HepG2 (cell line): ENCODE data around the gene CHRNA3. TPM values are rescaled to one million over a fixed set of nuclear protein-coding genes. Genes with fewer than 3 reads are reported as not detected.

Experiments
- ESRRA ChIP-seq: sonication (generic); formaldehyde crosslinking; IDR thresholded peaks from 2 replicates; pipeline ENCODE4 v1.5.1; 2020; ENCODE audit warnings: mild to moderate bottlenecking, low read depth, missing genetic modification reagents
- HES4 ChIP-seq: sonication (generic); formaldehyde crosslinking; IDR thresholded peaks from 2 replicates; pipeline ENCODE4 v1.9.0; 2021; ENCODE audit warnings: mild to moderate bottlenecking, missing genetic modification reagents, borderline replicate concordance
- JUNB ChIP-seq: sonication (generic); formaldehyde crosslinking; IDR thresholded peaks from 2 replicates; pipeline ENCODE4 v1.8.0; 2022; ENCODE audit warnings: missing genetic modification reagents, mild to moderate bottlenecking, borderline replicate concordance
- SP1 ChIP-seq, 2 experiments: fragments of 450-650 bp in 1 of 2; sonication (generic) in 1 of 2; formaldehyde crosslinking in 1 of 2; IDR thresholded peaks; 2 replicates each; pipeline versions ENCODE4 v1.4.0 to v1.6.1; 2016 to 2020; ENCODE audit warnings: missing genetic modification reagents in 1 of 2
- SP4 ChIP-seq: sonication (generic); formaldehyde crosslinking; IDR thresholded peaks from 2 replicates; pipeline ENCODE4 v1.8.1; 2023; ENCODE audit warnings: mild to moderate bottlenecking, missing genetic modification reagents
- SRF ChIP-seq: IDR thresholded peaks from 2 replicates; pipeline ENCODE4 v1.6.1; 2011; ENCODE audit warnings: mild to moderate bottlenecking, low read depth, low read length, moderate library complexity
- ZNF138 ChIP-seq: sonication (generic); formaldehyde crosslinking; IDR thresholded peaks from 2 replicates; pipeline ENCODE4 v1.5.0; 2020; ENCODE audit warnings: mild to moderate bottlenecking, low read depth, missing genetic modification reagents
- ZNF30 ChIP-seq: sonication (generic); formaldehyde crosslinking; IDR thresholded peaks from 2 replicates; pipeline ENCODE4 v1.5.0; 2020; ENCODE audit warnings: mild to moderate bottlenecking, missing genetic modification reagents
- ZNF720 ChIP-seq: sonication (generic); formaldehyde crosslinking; IDR thresholded peaks from 2 replicates; pipeline ENCODE4 v1.4.0; 2020; ENCODE audit warnings: missing genetic modification reagents
- polyA plus RNA-seq, 8 experiments: library from polyadenylated mRNA; depleted of rRNA in 3 of 8; stranded (reverse) in 7 of 8; unstranded in 1 of 8; fragments of >200 nt; fragmentation: Illumina TruSeq in 4 of 8; extraction: Trizol in 4 of 8; gene quantifications; 2 replicates each; pipeline versions ENCODE4 v1.2.1 to v1.2.3, GENCODE V29; 2011 to 2016; ENCODE audit warnings: low read depth in 4 of 8, missing spikeins in 1 of 8, mixed read lengths in 1 of 8; ENCODE audit not compliant: insufficient read depth in 1 of 8
- total RNA-seq, 5 experiments: library from RNA; depleted of rRNA; stranded (reverse); fragments of >200 nt; fragmentation: Illumina TruSeq; extraction: Trizol; gene quantifications; 2 replicates each; pipeline ENCODE4 v1.2.3, GENCODE V29; 2016; ENCODE audit warnings: low read depth in 1 of 5
- TF ChIP-seq, protein P1 (sequence below): sonication (generic); formaldehyde crosslinking; IDR thresholded peaks from 2 replicates; pipeline ENCODE4 v1.4.0; 2020; ENCODE audit warnings: missing genetic modification reagents, borderline replicate concordance
- TF ChIP-seq, protein P2 (sequence below): sonication (generic); formaldehyde crosslinking; IDR thresholded peaks from 2 replicates; pipeline ENCODE4 v1.8.0; 2022; ENCODE audit warnings: missing genetic modification reagents, low read depth, mild to moderate bottlenecking, borderline replicate concordance
- TF ChIP-seq, protein P3 (sequence below): sonication (generic); formaldehyde crosslinking; IDR thresholded peaks from 2 replicates; pipeline ENCODE4 v1.4.0; 2020; ENCODE audit warnings: missing genetic modification reagents, borderline replicate concordance
- TF ChIP-seq, protein P4 (sequence below): sonication (generic); formaldehyde crosslinking; IDR thresholded peaks from 2 replicates; pipeline ENCODE4 v1.4.0; 2020; ENCODE audit warnings: low read depth, missing genetic modification reagents
- TF ChIP-seq, protein P5 (sequence below): sonication (generic); formaldehyde crosslinking; IDR thresholded peaks from 2 replicates; pipeline ENCODE4 v1.4.0; 2020; ENCODE audit warnings: mild to moderate bottlenecking, missing genetic modification reagents

The CHRNA3 gene
- total and polyA plus RNA-seq, 2 of the 13 experiments (the other 11 are each of a cell fraction or from before 2014, with no cell fraction given) = not detected

DNA sequence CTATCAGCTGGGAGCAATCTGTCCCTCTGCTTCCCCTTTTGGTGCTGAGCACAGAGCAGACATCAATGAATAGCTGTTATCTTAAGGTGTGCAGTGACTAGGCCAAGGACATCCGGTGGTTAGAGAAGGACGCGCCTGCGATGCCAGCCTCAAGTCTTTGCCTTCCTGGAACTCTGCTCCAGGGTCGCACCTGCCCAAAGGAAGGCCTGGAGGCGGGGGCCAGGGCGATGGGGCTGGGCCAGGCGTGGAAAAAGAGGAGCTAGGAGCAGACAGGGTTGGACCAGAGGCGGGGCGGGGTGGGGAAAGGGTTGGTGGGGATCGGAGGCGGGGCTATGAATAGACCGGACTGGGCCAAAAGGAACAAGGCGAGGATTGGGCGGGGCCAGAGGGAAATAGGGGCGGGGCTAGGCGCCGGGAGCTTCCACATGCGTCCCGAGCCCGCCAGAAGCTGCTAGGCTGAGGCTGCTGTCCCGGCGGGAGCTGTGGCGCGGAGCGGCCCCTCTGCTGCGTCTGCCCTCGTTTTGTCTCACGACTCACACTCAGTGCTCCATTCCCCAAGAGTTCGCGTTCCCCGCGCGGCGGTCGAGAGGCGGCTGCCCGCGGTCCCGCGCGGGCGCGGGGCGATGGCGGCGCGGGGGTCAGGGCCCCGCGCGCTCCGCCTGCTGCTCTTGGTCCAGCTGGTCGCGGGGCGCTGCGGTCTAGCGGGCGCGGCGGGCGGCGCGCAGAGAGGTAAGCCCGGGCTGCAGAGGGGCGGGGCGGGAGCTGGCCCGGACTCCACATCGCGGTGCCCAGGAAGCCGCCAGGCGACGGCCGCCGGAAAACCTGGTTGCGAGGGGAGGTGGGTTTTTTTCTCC is 55.5 kb downstream of the CHRNA3 start, which contains the start of gene CHRNA5 (continued):
- TF ChIP-seq, protein P1, sequence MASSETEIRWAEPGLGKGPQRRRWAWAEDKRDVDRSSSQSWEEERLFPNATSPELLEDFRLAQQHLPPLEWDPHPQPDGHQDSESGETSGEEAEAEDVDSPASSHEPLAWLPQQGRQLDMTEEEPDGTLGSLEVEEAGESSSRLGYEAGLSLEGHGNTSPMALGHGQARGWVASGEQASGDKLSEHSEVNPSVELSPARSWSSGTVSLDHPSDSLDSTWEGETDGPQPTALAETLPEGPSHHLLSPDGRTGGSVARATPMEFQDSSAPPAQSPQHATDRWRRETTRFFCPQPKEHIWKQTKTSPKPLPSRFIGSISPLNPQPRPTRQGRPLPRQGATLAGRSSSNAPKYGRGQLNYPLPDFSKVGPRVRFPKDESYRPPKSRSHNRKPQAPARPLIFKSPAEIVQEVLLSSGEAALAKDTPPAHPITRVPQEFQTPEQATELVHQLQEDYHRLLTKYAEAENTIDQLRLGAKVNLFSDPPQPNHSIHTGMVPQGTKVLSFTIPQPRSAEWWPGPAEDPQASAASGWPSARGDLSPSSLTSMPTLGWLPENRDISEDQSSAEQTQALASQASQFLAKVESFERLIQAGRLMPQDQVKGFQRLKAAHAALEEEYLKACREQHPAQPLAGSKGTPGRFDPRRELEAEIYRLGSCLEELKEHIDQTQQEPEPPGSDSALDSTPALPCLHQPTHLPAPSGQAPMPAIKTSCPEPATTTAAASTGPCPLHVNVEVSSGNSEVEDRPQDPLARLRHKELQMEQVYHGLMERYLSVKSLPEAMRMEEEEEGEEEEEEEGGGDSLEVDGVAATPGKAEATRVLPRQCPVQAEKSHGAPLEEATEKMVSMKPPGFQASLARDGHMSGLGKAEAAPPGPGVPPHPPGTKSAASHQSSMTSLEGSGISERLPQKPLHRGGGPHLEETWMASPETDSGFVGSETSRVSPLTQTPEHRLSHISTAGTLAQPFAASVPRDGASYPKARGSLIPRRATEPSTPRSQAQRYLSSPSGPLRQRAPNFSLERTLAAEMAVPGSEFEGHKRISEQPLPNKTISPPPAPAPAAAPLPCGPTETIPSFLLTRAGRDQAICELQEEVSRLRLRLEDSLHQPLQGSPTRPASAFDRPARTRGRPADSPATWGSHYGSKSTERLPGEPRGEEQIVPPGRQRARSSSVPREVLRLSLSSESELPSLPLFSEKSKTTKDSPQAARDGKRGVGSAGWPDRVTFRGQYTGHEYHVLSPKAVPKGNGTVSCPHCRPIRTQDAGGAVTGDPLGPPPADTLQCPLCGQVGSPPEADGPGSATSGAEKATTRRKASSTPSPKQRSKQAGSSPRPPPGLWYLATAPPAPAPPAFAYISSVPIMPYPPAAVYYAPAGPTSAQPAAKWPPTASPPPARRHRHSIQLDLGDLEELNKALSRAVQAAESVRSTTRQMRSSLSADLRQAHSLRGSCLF (CRISPR knock-in tag) = no peak
- TF ChIP-seq SRF (no peak), ZNF30 (CRISPR knock-in tag) (no peak), SP4 (CRISPR knock-in tag) (peak; percentile 67; the same call in 1 of the 2 replicates), ZNF720 (CRISPR knock-in tag) (no peak), ZNF138 (no peak), SP1 (IDR thresholded peaks at IDR 0.05) (no peak), SP1 (CRISPR knock-in tag; IDR thresholded peaks at IDR 0.05) (peak; percentile 48; the same call in 1 of the 2 replicates), HES4 (no peak), JUNB (CRISPR knock-in tag) (no peak), ESRRA (no peak)
- TF ChIP-seq, protein P2, sequence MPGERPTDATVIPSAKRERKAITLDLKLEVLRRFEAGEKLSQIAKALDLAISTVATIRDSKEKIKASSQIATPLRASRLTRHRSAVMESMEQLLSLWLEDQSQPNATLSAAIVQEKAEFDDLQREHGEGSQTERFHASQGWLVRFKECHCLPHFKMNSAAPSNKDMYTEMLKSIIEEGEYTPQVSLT (CRISPR knock-in tag) = no peak
- TF ChIP-seq, protein P3, sequence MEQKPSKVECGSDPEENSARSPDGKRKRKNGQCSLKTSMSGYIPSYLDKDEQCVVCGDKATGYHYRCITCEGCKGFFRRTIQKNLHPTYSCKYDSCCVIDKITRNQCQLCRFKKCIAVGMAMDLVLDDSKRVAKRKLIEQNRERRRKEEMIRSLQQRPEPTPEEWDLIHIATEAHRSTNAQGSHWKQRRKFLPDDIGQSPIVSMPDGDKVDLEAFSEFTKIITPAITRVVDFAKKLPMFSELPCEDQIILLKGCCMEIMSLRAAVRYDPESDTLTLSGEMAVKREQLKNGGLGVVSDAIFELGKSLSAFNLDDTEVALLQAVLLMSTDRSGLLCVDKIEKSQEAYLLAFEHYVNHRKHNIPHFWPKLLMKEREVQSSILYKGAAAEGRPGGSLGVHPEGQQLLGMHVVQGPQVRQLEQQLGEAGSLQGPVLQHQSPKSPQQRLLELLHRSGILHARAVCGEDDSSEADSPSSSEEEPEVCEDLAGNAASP = no peak
- TF ChIP-seq, protein P4, sequence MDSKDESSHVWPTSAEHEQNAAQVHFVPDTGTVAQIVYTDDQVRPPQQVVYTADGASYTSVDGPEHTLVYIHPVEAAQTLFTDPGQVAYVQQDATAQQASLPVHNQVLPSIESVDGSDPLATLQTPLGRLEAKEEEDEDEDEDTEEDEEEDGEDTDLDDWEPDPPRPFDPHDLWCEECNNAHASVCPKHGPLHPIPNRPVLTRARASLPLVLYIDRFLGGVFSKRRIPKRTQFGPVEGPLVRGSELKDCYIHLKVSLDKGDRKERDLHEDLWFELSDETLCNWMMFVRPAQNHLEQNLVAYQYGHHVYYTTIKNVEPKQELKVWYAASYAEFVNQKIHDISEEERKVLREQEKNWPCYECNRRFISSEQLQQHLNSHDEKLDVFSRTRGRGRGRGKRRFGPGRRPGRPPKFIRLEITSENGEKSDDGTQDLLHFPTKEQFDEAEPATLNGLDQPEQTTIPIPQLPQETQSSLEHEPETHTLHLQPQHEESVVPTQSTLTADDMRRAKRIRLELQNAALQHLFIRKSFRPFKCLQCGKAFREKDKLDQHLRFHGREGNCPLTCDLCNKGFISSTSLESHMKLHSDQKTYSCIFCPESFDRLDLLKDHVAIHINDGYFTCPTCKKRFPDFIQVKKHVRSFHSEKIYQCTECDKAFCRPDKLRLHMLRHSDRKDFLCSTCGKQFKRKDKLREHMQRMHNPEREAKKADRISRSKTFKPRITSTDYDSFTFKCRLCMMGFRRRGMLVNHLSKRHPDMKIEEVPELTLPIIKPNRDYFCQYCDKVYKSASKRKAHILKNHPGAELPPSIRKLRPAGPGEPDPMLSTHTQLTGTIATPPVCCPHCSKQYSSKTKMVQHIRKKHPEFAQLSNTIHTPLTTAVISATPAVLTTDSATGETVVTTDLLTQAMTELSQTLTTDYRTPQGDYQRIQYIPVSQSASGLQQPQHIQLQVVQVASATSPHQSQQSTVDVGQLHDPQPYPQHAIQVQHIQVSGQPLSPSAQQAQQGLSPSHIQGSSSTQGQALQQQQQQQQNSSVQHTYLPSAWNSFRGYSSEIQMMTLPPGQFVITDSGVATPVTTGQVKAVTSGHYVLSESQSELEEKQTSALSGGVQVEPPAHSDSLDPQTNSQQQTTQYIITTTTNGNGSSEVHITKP (CRISPR knock-in tag) = no peak
- TF ChIP-seq, protein P5, sequence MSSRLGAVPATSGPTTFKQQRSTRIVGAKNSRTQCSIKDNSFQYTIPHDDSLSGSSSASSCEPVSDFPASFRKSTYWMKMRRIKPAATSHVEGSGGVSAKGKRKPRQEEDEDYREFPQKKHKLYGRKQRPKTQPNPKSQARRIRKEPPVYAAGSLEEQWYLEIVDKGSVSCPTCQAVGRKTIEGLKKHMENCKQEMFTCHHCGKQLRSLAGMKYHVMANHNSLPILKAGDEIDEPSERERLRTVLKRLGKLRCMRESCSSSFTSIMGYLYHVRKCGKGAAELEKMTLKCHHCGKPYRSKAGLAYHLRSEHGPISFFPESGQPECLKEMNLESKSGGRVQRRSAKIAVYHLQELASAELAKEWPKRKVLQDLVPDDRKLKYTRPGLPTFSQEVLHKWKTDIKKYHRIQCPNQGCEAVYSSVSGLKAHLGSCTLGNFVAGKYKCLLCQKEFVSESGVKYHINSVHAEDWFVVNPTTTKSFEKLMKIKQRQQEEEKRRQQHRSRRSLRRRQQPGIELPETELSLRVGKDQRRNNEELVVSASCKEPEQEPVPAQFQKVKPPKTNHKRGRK (CRISPR knock-in tag) = no peak
